Urinary bladder (tissue), 4 donors: ENCODE results near the gene PPP2R5E. TPM values are rescaled to one million over a fixed set of nuclear protein-coding genes. Genes with fewer than 3 reads are reported as not detected.
"Not testable (repeated sequence)": the region's sequence is repeated elsewhere in the genome, so short reads cannot be mapped to it uniquely, and the experiment has no call there.

Experiments
- DNase-seq: peaks from one replicate; pipeline ENCODE4 v3.0.0-alpha.2; 2015; ENCODE audit errors: extremely low spot score
- H3K27ac ChIP-seq: one replicate; pipeline ENCODE4 v1.5.1; 2013; ENCODE audit warnings: low read depth, mild to moderate bottlenecking, moderate library complexity
- H3K36me3 ChIP-seq: one replicate; pipeline ENCODE4 v1.6.1; 2013; ENCODE audit warnings: mild to moderate bottlenecking, moderate library complexity; ENCODE audit not compliant: insufficient read depth
- H3K4me1 ChIP-seq: one replicate; pipeline ENCODE4 v1.6.1; 2013; ENCODE audit warnings: mild to moderate bottlenecking, moderate library complexity; ENCODE audit not compliant: insufficient read depth
- H3K4me3 ChIP-seq: one replicate; pipeline ENCODE4 v1.5.1; 2013; ENCODE audit warnings: low read depth, low read length
- WGBS: extraction: QIAGEN DNeasy Blood & Tissue Kit; methylation state at CpG from one replicate; pipeline ENCODE4 v1.1.7; 2013; 5-methylcytosine and 5-hydroxymethylcytosine counted together
- polyA plus RNA-seq: library from polyadenylated mRNA; stranded (reverse); fragments of 200-250 nt; gene quantifications from one replicate; pipeline ENCODE4 v1.2.3, GENCODE V29; 2013
- total RNA-seq: library from RNA; depleted of rRNA; stranded (reverse); fragments of >200 nt; gene quantifications from one replicate; pipeline ENCODE4 v1.2.3, GENCODE V29; 2014
- donor health status: healthy with polysubstance abuse.
- donor health status: healthy.

PPP2R5E gene
- total and polyA plus RNA-seq, 2 donors = 16.5 to 41.7 TPM

DNA sequence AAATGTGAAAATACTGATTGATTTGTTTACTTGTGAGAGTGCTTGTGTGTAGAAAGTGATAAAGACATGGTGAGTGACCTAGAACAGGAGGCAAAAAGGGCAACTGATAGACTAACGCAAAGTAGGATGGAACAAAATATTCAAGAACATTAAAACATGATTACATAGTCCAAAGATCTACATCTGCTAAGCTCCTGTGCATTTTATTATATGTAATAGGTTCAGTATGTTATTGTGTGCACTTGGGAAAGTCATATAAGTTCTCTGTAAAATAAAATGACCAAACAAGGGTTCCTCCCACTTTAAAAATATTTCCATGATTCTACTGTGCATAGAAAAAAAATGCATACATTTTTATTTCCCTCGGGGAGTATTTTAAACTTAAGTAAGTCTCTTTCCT, 150.2 kb downstream of the PPP2R5E start:
- peaks cover 3% of the 10 kb centered on the region for H3K36me3 ChIP-seq
- no peak overlapping the region for H3K4me3 ChIP-seq
- no peak overlapping the region for H3K27ac ChIP-seq
- no peaks in the 10 kb centered on the region for H3K4me1 ChIP-seq
- no peak for DNase-seq
- 64% methylated on average over 2 of the region's 2 CpGs for WGBS

DNA sequence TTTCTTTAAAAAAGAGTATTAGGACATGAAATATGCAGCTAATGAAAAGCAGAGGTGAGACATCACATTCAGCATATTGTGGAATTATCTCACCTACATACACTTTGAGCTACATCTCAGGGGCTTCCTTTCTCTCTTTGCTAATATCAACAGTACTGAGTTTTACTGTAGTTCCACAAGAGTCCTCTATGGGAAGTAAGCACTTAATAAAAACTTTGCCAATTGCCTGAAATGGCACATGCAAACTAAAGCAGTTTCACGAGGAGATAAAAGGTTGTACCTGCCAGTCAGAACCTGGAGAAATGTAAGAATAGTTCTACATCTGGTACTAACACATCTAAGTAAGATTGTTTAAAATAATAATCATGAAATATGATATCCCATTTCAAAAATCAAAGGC, 150.9 kb downstream of the PPP2R5E start:
- Histone ChIP-seq H3K4me3 (no peak overlapping the region), H3K4me1 (no peaks in the 10 kb centered on the region), H3K27ac (no peak overlapping the region), H3K36me3 (peaks cover 3% of the 10 kb centered on the region)
- 42% methylated on average over 1 of the region's 1 CpG for WGBS
- no peak for DNase-seq

DNA sequence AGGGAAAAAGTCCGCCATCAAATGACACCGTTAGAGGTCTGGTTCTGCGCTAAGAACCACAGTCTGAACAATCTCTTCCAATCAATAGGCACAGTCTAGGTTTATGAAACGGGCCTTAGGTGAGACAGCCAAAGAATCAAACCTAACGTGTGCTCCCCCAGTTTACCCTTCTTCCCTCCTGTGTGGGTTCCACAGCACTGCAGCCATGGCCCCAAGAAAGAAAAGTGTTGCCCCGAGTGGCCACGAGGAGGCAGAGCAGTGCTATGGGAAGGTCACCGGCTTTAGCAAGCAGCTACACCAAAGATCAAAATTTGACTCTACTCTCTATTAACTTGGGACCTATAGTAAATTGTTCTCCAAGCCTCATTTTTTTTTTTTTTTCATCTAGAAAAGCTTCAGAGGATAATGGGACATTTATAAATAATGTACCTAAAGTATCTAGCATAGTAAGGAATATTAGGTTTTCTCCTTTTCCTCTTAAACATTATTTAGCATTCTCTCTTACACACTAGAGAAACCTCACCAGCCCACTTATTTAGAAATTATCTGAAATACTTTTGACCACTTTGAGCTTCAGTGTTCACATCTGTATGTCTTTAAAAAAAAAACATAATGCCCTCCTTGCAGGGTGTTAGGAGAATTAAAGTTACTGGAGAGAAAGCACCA, 154.3 kb downstream of the PPP2R5E start:
- Histone ChIP-seq H3K36me3 (no peaks in the 10 kb centered on the region), H3K27ac (no peak overlapping the region), H3K4me3 (no peak overlapping the region), H3K4me1 (no peaks in the 10 kb centered on the region)
- DNase-seq = no peak
- 52% methylated on average over 8 of the region's 8 CpGs for WGBS

- 69% methylated on average over 5 of the region's 5 CpGs for WGBS
- H3K36me3 ChIP-seq = peaks cover 4% of the 10 kb centered on the region
Measured at GRCh38 chr14:63387711-63388110, 155.5 kb downstream of the PPP2R5E start.

DNA sequence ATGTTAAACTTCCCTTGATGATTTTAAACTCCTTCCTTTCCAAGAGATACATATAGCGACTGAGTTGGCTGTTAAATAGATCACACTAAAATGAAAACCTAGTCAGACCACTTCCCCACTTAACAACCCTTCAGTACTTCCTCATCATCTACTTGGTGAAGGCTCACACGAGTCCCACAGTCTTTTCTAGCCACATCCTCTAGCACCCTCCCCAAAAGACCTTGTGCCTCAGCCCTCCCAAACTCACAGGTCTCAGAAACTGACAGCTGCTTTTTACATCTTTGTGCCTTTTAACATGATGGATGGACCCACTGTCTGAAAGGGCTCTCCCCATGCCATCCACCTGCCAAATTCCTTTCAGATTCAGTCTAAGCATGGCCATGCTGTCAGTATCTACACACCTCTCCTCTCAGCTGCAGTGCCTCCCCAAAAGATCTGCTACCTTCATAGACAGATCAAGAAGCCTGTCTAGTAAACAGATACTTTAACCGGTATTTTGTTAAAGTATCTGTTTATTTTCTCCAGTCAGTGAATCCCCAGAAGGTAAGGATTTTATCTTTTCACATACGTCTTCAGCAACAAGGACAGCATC, 159.3 kb downstream of the PPP2R5E start:
- Histone ChIP-seq H3K36me3 (peaks cover 4% of the 10 kb centered on the region), H3K4me3 (no peak overlapping the region), H3K27ac (no peak overlapping the region), H3K4me1 (no peaks in the 10 kb centered on the region)
- WGBS = 74% methylated on average over 4 of the region's 4 CpGs
- DNase-seq = no peak

More at GRCh38 chr14:63387711-63388110, 155.5 kb downstream of the PPP2R5E start:
- no peaks in the 10 kb centered on the region for H3K4me1 ChIP-seq
- no peak overlapping the region for H3K4me3 ChIP-seq
- DNase-seq = no peak
- H3K27ac ChIP-seq = no peak overlapping the region

DNA sequence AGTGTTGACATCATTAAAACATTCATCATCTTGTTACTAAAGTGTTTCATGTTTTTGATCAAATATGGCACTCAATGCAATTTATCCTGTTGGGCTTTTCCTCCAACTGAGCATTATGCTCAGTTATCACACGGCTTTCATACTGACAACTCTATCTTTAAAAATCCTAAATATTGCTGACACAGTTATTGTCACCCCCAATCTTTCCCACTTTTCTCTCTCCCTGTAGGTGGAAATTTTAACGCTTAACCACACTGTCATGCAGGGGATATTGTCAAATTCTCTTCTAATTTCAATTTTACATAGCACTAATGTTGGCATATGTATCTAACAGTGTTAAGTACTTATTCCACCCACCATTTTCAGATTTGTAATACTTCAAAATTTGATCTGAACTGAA, 164.7 kb downstream of the PPP2R5E start:
- peaks cover 4% of the 10 kb centered on the region for H3K36me3 ChIP-seq

DNA sequence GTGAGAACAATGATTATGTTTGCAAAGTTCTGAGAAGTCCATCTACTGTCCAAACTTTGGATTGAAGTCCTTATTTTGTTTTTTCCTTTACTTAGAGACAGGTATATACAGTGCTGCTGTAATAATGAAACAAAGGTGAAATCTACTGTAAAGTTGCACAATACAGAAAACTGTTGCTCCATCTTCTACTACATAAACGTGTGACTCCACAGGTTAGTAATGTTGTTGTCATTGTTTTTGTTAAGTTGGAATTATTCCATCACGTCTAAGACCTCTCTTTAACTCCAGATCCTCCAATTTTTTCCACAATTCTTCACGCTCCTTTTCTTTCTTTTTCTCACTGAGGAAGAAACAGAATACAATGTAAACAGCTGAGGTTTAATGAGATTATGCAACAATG, 167.4 kb downstream of the PPP2R5E start:
- no peaks in the 10 kb centered on the region for H3K4me1 ChIP-seq
- H3K27ac ChIP-seq = no peak overlapping the region
- no peak overlapping the region for H3K4me3 ChIP-seq
- 60% methylated on average over 3 of the region's 3 CpGs for WGBS
- H3K36me3 ChIP-seq = no peaks in the 10 kb centered on the region
- no peak for DNase-seq

More for the DNA sequence above, 164.7 kb downstream of the PPP2R5E start:
- no peak overlapping the region for H3K4me3 ChIP-seq
- no peaks in the 10 kb centered on the region for H3K4me1 ChIP-seq
- H3K27ac ChIP-seq = no peak overlapping the region
- WGBS = 97% methylated on average over 2 of the region's 2 CpGs
- no peak for DNase-seq

DNA sequence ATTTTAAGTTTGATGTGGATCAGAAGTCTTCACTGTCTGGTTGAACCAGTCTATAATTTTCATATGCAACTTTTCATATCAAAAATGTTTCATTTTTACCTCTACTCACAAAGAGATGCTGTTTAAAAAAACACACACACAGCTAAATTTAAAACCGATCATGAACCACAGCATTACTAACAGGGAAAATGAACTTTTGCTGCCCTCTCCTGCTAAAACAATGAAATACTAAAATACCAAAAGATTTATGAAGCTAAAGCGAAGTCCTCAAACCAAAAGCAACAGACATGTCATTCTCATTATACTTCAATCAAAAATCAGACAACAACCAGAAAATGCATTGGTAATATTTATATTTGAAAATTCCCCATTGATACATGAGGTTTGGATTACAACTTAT, 171.6 kb downstream of the PPP2R5E start:
- not testable (repeated sequence) for DNase-seq, H3K4me1 ChIP-seq, H3K4me3 ChIP-seq, H3K36me3 ChIP-seq, H3K27ac ChIP-seq
- WGBS = 43% methylated on average over 2 of the region's 2 CpGs

DNA sequence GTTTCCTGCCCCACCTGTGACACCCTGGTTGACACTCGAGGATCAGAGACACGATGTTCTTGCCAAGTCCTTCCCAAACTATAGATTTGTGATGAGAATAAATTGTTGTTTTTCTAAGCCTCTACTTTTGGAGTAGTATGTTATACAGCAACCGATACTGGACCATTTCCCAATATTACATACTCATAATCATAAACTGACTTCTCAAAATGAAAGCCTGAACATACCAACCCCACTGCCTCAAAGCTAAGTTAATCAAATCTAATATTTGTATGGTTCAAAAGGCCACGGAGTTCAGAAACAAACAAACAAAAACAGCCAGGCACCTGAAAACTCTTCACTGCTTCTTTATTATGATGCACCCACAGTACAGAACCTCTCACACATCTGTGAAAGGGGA, 172.1 kb downstream of the PPP2R5E start:
- H3K36me3 ChIP-seq = no peaks in the 10 kb centered on the region
- no peak overlapping the region for H3K4me3 ChIP-seq
- WGBS = 95% methylated on average over 4 of the region's 4 CpGs
- no peak overlapping the region for H3K27ac ChIP-seq
- DNase-seq = no peak
- H3K4me1 ChIP-seq = no peaks in the 10 kb centered on the region

- no peak for DNase-seq
- Histone ChIP-seq H3K4me3 (no peak overlapping the region), H3K4me1 (no peaks in the 10 kb centered on the region), H3K27ac (no peak overlapping the region), H3K36me3 (no peaks in the 10 kb centered on the region)
Measured at GRCh38 chr14:63367742-63368364, 175.3 kb downstream of the PPP2R5E start.

GRCh38 chr14:63362389-63362819, 180.8 kb downstream of the PPP2R5E start:
- DNase-seq = no peak
- 24% methylated on average over 8 of the region's 8 CpGs for WGBS
- Histone ChIP-seq H3K36me3 (no peaks in the 10 kb centered on the region), H3K27ac (no peak overlapping the region), H3K4me3 (no peak overlapping the region), H3K4me1 (no peaks in the 10 kb centered on the region)

DNA sequence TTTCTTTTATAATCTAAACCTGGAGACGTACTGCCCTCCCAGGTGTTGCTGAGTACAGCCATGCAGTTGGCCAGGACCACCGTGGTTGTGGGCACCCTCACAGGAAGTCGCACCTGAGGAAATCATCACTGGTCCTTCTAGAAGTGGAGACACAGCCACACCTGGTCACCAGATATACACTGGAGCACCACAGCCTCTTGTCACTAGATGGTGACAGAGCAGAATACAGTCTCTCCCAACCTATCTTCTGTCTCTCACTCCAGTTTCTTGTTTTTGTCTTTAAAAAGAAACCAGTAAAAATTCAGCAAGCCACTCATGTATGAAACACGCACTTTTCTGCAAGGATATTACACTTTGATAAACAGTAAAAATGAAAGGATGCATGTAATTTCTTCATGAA, 181.4 kb downstream of the PPP2R5E start:
- Histone ChIP-seq H3K4me1 (no peaks in the 10 kb centered on the region), H3K4me3 (no peak overlapping the region), H3K27ac (no peak overlapping the region), H3K36me3 (no peaks in the 10 kb centered on the region)
- DNase-seq = no peak
- 58% methylated on average over 4 of the region's 4 CpGs for WGBS

- Histone ChIP-seq H3K4me3 (no peak overlapping the region), H3K36me3 (no peaks in the 10 kb centered on the region), H3K27ac (no peak overlapping the region), H3K4me1 (no peaks in the 10 kb centered on the region)
- no peak for DNase-seq
- 93% methylated on average over 7 of the region's 7 CpGs for WGBS
Measured at GRCh38 chr14:63357841-63358240, 185.3 kb downstream of the PPP2R5E start.

DNA sequence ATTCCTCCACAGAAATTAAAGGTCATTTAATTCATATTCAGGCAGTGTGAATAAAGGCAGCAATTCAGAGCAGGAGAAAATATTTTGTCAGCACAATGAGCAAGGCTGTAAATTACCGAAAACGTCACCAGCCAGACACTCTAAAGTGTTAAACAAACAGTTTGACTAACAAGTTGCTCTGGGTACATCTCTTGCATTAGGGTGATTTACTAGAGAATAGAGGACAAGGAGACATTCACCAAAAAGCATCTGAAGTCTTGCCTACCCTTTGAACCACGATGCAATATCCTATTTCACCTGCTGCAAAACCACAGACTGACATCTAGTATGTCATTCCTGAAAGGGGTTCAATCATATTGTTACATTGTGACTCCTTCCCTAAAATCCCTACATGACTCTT, 197.4 kb downstream of the PPP2R5E start:
- Histone ChIP-seq H3K4me3 (no peak overlapping the region), H3K27ac (no peak overlapping the region), H3K36me3 (no peaks in the 10 kb centered on the region), H3K4me1 (no peaks in the 10 kb centered on the region)
- WGBS = 76% methylated on average over 3 of the region's 3 CpGs
- no peak for DNase-seq
